Measurements from ENCODE around the gene PRKAG2.

PRKAG2 gene

DNA sequence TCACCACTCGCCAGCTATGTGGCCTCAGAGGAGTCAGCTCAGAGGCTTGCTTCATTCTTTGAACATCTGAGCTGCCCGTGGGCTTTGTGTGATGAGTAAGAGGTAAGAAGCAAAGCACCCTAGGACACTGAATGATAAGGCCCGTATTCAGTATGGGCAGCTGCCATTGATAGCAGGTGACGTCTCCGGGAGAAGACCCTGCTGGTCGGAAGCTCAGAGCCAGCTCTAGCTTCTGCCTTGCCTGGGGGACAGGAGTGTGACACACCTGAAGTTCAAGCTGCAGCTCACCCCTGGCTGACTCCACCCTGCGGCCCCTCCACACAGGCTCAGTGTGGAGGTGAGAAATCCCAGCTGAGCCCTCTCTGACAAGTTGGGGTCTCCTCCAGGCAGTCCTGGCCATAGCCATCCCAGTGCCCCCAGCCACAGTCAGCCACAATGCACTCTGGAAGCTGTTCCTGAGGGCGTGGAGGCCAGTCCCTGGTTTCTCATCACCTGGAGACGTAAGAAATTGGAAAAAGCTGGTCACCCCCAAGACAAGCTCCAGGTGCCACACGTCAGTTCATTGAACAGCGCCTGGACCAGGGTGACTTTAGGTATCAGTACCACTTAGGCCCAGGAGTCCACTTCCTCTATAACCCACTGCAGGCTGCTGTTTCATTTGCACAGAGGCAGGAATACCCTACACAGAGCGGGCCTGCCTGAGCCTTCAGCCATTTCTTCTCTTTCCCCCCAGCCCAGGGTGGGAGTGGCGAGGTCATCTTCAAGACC, 192.3 kb downstream of the PRKAG2 start:
- no peak for DNase-seq

DNA sequence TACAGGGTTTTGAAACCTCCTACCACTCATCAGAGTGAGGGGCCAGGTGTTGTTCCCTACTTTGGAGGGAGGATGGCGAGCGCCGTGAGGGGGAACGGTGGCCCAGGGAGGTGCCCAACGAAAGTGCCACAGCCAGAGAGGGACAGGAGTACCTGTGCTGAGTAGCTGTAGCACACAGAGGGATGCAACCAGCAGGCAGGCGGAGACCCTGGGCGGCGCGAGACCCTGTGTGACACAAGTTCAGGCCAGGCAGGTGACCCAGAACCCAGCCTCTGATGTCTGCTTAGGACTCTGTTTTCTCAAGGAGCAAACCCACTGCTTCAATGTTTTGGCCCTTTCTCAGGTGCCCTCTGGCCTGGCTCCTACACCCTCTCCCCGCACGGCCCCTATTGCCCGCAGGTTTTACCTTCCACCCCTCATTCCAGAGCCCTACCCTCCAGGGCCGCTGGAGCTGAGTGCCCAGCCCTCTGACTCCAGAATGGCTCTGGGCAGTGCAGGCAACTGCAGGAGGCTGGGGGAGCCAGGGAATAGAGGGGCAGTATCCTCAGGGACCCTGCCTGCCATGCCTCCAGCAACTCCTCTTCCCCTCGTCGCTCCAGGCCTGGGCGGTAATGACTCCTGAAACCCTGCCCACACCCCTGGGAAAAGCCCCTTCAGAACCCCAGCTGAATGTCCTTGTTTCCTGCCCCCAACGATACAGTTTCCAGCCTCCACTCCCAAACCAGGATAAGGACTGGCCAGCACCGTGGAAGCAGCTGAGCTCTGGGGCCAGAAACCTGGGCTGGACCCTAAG, 193.1 kb downstream of the PRKAG2 start:
- DNase-seq: no peak

DNA sequence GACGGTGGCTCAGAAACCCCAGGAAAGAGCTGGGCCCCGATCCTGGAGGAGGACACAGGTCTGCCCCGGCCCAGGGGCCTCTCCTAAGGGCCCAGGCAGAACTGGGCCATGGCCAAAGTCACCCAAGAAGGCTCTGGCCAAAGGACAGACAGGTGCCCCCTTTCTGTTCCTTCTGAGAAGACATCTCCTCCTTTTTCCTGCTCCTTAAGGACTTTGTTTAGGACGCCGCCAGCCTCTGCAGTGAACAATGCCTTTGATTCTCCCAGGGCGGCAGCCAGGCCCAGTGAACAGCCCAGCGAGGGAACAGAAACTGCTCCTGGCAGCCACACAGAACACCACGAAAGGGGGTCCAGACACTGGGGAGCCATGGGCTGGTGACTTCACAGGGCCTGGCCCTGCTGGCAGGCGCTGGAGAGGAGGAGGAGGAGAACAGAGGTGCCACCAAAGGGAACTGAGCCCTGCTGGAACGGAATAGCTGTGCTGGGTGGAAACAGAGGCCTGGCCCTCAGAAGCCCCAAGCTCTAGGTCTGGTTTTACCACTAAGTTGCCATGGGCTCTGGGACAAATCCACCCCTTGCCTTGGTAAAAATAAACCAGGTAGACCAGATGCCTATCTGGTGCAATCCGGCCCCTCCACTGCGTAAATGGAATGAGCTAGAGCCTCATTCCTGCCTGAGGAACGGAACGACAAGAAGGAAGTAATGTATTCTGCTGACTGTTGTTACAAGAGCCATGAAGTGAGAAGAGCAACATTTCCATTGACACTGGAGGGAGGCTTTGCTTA, 193.9 kb downstream of the PRKAG2 start:
- no peak for DNase-seq

DNA sequence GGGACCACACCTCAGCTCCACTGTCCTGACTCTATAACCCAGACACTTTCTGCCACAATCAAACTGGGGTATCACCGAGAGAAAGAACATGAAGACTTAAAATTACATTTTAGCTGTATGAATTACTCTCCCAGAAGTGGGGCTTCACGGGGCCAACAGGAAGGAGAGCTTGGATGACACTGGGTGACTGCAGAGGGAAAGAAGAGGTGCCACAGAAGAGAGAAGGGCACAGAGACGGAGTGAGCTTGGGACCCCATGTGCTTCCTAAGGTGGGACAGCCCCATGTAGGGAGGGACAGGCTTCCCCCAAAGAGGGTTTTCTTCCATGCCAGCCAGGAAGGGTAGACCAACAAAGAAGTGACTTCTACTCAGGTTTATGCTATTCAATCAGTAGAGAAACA, 195.2 kb downstream of the PRKAG2 start:
- no peak for DNase-seq

DNA sequence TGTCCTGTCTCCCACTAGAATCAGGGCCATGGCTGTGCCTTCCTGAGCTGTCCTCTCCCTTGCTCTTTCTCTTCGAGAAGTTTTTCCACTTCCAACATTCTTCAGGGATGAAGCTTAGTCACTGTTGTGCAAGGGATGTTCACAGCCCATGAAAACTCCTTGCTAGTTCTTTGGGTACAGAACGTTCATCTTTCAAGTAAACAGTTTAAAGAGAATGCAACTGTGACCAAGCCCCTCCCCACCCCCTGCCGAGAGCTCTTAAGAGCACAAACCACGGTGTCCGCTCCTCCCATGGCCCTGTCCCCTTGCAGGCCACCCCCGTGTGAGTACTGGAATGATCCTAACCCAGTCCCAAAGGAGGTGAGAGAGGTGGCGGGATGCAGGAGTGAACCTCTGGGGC, 196.1 kb downstream of the PRKAG2 start:
- DNase-seq: no peak

DNA sequence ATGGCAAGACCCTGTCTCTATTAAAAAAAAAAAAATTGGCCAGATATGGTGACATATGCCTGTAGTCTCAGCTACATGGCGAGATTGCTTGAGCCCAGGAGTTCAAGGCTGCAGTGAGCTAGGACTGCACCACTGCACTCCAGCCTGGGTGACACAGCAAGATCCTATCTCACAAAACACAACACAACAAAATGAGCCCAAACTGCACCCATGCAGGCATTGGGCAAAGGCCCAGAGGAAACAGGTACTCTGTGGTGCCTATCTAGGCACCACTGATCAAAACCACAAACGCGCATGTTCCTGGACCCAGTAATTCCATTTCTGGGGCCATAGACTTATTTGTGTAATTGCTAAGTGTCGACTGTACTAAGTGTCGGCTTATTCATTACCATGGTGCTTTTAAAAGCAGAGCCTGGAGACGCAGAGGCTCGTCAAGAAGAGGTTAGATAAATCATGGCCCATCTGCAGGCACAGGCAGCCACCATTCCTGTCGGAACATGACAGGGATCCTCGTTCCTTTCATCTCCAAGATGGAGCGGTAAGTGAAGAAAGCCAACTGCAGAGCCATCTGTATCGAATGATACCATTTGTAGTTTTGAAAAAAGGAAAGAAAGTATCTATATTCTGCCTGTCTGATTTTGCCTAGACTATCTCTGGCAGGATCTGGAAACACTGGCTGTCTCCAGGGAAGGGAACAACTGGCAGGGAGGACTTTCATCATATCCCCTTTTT, 196.9 kb downstream of the PRKAG2 start:
- no peak for DNase-seq

DNA sequence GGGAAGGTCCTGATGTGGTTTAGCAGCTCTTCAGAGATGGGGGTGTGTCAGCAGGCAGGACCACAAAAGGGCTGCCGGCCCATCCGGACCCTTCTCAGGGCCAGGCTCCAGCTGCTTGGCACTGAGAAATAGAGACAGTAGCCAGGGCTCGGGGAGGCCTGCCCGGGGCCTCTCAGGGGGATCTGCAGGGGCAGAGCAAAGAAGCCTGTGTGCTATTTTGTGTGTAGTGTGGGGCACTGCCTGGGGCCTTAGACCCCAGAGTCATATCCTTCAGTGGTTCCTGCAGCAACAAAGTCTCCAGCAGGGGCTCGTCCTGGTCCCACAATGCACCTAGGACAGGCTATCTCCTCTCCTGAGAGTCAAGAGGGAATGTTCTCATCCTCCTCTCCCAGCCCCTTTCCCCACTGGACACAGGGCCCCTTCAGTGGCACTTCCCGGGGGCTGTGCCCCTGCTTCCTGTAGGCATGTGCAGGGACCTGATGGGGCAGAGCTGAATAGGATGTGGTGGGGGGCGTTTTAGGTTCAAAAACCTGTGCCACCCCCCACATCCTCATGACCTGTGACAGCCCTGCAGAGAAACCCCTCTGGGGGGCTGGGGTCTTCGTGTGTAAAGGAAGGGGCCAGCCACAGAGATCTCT, 197.7 kb downstream of the PRKAG2 start:
- DNase-seq: no peak

DNA sequence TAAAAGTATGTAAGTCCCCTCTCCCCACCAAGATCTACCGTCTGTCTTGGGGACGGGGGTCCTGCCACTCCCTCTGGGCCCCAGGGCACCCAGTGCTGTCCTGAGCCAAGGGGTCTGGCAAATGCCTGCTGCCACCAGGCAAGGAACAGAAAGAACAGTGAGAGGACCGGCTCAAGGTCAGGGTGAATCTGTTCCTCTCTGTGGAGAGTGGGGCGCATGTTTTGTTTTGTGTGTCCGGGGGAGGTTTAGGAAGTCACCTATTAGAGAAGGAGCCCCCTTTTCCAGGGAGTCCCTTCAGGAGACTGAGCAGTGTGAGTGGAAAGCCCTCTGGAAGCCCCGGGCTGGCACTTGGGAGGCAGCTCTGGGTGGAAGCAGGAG, 198.7 kb downstream of the PRKAG2 start:
- no peak for DNase-seq

DNA sequence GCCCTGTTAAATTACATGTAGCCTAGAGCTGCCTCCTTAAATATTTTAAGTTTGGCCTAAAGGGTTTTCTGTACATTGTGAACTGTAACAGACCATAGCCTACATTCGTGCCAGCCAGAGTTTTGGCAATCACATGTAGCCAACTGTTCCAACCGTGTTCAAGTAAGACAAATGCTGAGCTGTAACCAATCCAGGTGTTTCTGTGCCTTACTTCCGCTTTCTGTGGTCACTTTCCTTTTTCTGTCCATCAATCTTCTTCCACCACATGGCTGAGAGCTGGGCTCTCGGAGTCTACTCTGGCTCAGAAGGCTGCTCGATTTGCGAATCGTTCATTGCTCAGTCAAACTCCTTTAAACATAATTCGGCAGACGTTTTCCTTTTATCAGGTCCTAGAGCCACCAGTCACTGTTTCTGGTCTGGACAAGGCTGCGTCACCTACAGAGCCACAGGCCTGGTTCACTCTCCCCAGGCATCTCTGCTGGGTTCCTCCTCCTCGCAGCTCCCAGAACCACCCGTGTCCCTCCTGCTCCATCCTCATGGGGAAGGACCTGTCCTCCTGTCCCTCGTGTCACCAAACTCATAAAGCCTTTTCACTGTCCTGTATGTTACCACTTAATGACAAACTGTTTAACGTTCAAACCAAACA, 199.2 kb downstream of the PRKAG2 start:
- no peak for DNase-seq

DNA sequence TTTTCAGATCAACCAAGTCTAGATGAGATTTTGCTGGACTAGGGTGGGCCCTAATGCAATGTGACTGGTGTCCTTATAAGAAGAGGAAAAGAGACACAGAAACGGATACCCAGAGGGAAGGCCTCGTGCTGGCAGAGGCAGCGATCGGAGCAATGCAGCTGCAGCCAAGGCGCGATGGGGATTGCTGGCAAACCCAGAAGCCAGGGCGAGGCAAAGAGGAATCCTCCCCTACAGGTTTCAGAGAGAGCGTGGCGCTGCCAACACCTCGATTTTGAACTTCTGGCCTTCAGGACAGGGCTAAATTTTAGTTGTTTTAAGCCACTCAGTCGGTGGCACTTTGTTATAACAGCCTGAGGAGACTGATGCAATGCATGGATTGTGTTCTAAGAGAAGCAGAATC, 200.2 kb downstream of the PRKAG2 start:
- no peak for DNase-seq

DNA sequence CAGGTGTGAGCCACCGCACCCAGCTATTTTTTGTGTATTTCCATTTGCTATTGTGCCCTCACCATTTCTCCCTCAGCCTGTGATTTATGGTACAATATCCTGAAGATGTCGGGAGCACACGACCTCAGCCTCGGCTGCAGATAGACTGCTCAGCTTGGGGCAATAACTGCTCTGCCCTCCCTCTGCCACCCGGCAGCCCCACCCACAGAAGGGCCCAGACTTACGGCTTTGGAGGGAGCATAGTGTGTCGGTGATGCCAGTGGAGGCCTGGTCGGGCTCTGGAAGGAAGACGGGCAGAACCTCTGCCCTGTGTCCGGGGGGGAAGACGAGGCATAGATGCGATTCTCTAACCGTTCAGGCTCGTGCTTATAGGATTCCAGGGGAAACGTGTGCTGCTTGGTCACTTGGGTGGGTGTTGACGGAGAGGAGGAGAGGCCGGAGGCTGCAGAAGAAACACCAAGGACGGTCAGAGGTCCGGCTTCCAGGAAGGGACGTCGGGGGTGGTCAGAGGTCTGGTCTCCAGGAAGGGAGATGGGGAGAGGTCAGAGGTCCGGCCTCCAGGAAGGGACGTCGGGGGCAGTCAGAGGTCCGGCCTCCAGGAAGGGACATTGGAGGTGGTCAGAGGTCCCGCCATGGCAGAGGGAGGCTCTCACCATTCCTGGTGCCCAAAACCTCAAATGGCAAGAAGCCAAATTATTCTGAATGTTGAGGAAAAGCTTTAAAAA, 201.6 kb downstream of the PRKAG2 start:
- DNase-seq: no peak

DNA sequence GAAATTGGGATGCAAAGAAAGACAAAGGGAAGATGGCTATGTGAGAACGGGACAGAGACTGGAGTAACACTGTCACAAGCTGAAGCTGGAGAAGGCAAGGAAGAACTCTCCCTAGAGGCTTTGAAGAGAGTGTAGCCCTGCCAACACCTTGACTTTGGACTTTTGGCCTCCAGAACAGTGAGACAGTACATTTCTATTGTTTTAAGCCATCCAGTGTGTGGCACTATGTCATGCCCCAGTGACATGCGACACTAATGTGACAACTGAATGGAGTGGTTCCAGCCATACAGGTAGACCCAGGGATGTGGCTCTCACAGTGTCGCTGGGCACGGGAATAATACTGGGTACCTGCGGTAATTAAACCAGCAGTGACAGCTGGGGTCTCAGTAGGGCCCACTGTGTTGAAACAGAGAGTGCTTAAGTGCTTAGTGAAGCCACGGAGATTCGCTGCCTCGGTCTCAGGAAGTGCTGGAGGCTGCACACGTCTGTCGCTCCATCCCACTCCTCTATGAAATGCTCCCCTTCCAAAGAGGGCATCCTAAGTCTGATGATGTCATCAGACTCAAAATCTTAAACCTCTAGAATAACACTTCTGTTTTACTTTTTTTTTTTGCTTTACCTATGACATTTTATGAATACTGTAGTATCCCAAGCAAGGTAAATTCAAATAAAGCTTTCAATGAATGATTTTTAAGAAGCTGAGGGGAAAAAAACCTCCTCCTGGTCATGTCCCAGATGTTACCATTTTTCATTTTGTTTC, 202.6 kb downstream of the PRKAG2 start:
- DNase-seq: no peak

DNA sequence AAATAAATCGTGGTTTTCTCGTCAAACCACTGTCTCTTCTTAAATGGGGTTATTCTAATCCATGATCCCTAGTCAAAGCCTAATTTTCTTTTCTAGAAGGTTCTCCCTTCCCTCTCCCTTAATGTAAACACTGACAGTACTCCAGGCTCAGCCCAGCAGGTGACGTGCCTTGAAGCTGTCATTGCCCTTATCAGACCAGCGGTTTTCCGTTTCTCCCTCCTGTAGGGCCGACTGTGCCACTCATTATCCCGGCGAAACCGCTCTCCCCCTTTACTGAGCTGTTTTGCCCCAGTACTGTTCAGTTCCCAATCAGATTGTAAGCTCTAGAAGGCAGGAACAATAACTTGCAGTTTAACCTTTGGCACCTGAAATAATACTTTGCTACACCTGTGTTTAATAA, 203.7 kb downstream of the PRKAG2 start:
- DNase-seq: no peak

DNA sequence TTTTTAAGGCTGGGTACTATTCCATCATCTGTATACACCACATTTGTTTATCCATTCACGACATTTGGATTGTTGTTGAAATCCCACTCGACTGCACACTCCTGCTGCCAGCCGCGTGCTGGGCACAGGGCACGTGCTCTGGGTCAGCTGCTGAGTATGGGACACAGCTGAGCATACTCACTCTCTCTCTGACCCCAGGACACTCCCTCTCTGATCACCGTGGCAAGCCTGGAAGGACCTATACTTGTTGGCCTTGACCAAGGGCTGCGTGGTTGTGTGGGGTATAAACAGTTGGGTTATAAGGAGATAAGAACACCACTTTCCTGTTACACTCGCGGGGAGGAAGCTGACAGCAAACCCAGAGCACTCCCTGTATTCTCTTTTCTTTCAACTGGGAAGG, 204.2 kb downstream of the PRKAG2 start:
- no peak for DNase-seq

DNA sequence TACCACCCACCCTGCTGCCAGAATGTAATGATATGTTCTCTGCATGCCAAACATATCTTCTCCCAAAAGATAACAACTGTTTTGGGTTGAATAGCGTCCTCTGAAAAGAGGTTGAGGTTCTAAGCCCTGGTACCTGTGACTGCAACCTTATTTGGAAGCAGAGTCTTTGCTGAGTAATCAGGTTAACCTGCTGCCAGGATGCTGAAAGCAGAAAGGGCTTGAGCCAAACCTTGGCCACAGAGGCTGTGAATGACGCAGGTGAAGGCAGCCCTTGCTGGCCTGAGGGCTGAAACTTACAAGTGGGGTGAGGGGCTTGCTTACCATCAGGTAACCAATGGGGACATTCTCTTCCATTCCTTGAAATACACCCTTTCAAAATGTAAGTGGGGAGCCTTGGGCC, 205.4 kb downstream of the PRKAG2 start:
- DNase-seq: no peak

DNA sequence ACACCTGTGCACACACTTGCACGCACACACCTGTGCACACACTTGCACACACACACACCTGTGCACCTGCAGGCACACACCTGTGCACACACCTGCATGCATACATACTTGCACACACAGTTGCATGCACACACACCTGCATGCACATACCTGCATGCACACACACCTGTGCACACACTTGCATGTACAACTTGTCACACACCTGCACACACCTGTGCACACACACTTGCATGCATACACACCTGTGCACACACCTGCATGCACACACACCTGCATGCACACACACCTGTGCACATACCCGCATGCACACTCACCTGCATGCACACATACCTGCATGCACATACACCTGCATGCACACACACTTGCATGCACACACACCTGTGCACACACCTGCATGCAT, 207.2 kb downstream of the PRKAG2 start:
- no peak for DNase-seq

DNA sequence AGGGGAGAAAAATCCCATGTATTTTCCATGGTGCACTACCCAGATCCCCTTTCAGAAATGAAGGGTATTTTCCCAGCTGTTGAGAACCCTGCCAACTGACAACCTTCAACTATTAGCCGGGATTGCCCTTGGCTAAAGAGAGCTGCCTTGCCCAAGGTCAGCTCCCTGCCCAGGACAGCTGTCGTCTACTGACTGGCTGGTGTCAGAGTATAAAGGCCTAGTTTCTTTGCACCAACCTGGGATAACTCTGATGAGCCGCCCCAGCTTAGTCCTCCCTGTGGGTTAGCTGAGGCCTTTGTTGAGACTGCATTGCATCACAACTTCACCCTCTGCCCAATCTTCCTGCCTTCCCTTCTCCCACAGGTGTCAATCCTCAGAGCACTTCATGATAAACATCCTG, 210.0 kb downstream of the PRKAG2 start:
- DNase-seq: no peak

DNA sequence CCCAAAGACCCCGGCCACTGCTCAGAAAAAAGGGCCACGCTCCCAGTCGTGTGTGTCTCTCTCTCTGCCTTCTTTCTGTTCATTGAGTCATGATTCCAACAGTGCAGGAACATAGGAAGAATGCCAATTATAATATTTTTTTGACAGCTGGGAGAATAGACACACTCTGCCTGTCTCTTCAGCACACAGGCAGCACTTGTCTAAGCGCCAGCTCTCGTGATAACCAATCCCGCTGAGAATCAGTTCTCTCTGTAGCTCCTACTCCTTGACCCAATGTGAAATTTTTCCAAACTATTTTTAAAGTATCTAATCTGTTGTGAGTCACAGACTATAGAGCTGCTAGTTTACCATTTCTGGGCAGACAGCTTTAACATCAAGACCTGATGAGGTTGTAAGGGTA, 211.5 kb downstream of the PRKAG2 start:
- no peak for DNase-seq

DNA sequence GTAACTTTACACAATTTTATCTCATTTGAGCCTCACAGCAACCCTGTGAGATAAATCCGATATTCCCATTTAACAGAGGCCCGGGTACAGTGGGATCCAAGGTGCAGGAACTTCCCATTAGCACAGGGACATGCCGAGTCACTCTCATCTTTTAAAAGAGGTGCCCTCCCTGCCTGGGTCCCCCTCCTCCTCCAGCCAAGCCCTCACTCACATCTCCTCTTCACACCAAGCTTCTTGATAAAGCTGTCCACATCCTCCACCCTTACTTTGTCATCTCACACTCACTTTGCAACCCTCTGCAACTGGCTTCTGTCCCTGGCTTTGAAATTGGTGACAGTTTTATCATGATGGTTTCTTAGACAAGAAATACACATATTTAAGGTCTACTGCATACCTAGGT, 212.6 kb downstream of the PRKAG2 start:
- no peak for DNase-seq

DNA sequence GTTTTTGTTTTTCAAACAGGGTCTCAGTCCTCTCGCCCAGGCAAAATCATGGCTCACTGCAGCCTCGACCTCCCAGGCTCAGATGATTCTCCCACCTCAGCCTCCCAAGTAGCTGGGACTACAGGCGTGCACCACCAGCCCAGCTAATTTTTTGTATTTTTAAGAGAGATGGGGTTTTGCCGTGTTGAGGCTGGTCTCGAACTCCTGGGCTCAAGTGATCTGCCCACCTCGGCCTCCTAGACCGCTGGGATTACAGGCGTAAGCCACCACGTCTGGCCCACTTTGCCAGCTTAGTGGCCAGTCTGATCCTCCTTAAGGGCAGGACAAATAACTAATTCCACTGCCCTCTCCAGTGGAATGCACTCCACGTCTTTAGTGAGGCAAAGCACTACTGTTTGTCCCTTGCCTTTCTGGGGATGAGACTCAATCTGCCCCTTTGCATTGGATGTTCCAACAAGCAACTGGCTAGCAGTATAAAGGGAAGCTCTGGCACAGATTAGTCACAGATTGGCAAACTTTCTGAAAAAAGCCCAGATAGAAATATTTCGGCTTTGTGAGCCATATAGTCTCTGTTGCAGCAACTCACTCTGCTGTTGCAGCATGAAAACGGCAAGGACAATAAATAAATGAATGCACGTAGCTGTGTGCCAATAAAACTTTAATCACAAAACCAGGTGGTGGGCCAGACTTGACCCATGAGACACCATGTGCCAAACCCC, 213.4 kb downstream of the PRKAG2 start:
- no peak for DNase-seq

All from KG1 (cell line).